GM18858 (cell line): ENCODE measurements around the gene OR8G5.
"Not testable (repeated sequence)": the region's sequence is repeated elsewhere in the genome, so short reads cannot be mapped to it uniquely, and the experiment has no call there.

Experiments
- ATAC-seq: cut with Tn5 transposase; IDR thresholded peaks from one replicate; pipeline ENCODE4 v1.9.1; 2021; ENCODE audit not compliant: unreplicated experiment

The OR8G5 gene

GRCh38 chr11:124256076-124256475 lies at the start of gene OR8G5:
OR8G5 (plus strand) TSS chr11:124256376; CDS start chr11:124264932, 8,556 bp downstream.
- no peak for ATAC-seq

GRCh38 chr11:124207102-124207792 lies 48.9 kb upstream of the OR8G5 start:
- no peak for ATAC-seq

DNA sequence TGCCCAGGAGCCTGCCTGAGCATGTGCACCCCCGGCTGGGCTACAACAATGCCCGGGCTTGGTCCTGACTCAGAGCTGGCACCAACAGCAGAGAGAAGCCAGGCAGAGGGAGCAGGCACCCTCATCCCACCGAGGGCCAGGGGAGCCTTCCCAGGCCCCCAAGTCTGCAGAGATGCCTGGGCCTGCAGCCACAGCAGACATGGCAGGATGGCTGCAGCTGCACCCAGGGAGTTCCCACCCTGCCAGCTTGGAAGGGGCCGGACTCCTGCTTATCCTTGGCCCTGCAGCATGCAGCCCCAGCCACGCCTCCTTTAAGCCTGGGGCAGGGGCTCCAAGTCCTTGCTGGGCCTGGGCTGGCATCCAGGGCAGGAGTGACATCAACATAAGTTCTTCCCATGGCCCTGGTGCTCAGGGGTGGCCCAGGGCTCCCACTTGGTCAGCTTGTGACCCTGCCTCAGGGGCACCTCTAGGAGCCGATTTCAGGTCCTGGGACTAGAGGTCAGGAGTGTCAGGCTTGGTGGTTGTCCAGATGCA lies 46.3 kb upstream of the OR8G5 start:
- ATAC-seq, result no peak

DNA sequence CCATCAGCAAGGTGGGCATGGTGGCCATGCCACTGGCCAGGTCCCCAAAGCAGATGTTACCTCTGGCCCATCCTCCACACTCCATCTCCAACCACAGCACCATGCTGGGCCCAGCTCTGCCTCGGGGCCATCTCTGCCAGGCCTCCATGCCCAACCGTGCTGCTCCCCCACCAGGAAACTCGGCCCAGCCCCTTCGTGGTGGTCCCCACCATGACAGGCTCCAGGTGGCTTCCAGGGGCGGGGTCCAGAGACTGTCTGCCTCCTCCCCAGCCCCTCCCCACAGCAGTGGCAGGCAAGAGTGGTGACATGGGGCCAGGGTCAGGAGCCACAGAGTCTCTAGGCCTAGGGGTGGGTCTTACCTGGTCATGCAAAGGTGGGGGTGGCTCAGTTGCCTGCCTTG lies 45.8 kb upstream of the OR8G5 start:
- ATAC-seq, result no peak

GRCh38 chr11:124211321-124211720 lies 44.9 kb upstream of the OR8G5 start:
- ATAC-seq, result no peak

DNA sequence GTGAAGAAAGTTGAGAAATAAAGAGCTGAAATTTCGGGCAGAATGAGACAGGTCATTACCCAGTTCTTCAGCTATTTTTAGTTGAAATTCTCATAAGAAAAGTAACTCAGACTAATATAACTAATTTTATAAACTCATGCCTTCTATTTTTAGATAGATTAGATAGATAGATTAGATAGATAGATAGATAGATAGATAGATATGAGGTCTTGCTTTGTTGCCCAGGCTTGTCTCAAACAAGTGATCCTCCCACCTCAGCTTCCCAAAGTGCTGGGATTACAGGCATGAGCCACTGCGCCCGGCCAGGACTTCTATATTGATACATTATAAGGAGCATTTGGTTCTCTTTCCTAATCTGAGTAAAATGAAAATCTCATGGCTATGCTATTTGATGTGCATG lies 42.1 kb upstream of the OR8G5 start:
- ATAC-seq, result no peak

DNA sequence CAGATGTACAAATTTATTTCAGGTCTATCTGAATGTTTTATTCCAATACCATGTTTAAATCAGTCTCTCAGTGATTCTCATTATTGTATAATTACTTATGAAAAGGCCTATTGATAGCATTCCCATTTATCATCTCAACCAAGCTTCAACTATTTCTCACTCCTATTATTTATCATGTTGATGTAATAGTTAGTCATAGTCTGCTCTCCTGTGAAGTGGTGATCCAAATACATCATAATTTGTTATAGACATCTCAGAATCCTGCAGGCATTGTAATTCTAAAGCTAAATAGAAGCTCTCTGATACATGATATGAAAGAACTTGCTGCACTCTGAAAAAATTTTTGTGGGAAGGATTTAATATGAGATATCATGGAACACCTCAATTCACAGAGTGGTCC lies 37.0 kb upstream of the OR8G5 start:
- no peak for ATAC-seq

DNA sequence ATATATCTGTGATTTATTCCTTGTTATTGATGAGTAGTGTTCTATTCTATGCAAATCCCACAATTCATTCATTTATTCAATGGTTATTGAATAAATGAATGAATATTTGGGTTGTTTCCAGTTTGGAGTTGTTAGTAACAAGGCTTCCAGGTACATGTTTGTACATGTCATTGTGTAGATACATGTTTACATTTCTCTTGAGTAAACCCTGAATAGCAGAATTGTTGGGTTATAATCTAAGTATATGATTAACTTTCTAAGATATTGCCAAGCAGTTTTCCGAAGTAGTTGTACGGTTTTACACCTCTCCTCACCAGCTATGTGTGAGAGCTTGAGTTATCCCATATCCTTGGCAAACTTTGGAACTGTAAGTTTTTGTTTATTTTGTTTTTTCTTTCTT lies 33.8 kb upstream of the OR8G5 start:
- no peak for ATAC-seq

- ATAC-seq, result not testable (repeated sequence)
Observed at GRCh38 chr11:124224618-124225423, 31.4 kb upstream of the OR8G5 start.

DNA sequence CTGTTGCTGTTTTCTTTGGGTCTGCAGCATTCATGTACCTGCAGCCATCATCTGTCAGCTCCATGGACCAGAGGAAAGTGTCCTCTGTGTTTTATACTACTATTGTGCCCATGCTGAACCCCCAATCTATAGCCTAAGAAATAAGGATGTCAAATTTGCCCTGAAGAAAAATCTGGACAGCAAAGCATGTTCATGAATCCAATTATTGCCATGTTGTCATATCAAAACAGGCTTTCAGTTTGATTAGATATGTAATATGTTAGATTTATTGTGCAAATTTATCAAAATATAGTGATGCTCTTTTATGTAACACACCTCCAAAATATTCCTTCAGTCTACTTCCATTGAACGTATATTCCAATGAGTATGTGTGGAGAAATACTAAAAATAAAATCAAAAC lies 30.7 kb upstream of the OR8G5 start:
- ATAC-seq, result no peak

DNA sequence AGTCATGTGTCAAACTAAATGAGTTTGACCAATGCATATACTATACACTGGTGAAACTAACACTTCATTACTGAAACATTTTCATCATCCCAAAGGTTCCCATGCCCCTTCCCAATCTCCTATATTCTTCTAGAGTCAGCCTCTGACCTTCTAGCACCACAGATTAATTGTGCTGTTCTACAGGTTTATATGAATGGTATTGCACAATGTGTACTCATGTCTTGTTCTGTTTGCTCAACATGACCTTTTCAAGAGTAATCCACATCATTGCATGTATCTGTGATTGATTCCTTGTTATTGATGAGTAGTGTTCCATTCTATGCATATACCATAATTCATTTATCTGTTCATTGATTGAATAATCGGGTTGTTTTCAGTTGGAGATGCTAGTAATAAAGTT lies 22.8 kb upstream of the OR8G5 start:
- ATAC-seq, result no peak

GRCh38 chr11:124238512-124238911 lies 17.7 kb upstream of the OR8G5 start:
- no peak for ATAC-seq

DNA sequence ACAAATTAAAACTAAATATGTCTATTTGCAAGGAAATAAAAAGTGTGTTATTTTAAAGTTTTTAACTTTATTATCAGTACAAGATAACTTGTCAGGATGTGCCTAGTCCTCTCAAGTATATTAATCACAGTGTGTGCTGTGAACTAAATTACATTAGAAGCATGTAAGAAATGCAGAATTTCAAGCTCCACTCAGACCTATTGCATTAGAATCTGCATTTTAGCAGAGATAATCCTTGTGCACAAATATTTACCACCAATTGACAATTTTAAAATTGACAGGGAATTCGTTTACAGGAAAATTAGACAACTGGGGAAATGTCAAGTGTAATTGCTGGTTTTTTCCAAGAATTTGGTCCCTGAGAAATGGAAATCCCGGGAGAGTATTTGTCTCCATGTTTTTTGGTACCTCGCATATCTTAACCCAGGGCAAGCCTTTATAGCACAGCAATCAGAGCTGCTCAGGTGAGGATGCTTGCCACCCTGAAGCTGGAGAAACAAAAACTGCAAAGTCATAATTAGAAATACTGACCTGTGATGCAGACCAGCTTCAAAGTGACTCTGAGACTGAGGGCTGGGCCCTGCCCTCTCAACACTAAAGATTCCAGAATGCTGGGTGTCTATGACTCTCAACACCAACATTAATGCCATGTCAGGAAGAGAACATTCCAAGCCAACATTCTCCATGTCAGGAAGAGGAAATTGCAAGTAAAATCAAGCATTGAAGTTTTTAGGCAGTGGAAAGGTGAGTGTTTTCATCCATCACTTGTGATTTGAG lies 15.4 kb upstream of the OR8G5 start, which contains the start of gene OR8G1:
TSS of gene OR8G1 (plus strand) at position 475 of the 777 bp plus-strand sequence. CDS start 8,581 bp downstream, outside the sequence.
- ATAC-seq, result no peak

- not testable (repeated sequence) for ATAC-seq
Observed at GRCh38 chr11:124249869-124250268, 6.3 kb upstream of the OR8G5 start.

- ATAC-seq, result not testable (repeated sequence)
Observed at GRCh38 chr11:124265041-124265440, 8.9 kb downstream of the OR8G5 start.

GRCh38 chr11:124270886-124271285 lies 14.7 kb downstream of the OR8G5 start:
- not testable (repeated sequence) for ATAC-seq

DNA sequence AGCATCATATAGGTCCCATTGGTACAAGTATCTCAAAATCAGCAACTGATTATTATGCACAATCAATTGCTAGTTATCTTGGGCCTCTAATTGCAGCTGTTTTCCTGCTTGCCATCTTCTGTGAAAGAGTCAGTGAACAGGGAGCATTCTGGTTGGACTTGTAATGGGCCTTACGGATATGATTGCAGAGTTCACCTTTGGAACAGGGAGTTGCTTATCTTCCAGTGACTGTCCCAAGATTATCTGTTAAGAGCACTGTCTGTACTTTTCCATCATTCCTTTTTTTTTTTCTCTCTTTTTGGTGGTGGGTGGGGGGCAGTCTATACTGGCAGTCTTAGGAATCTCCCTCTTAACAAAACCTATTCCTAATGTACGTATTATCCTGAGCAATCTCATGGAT lies 17.8 kb downstream of the OR8G5 start:
- no peak for ATAC-seq

- ATAC-seq, result no peak
Observed at GRCh38 chr11:124276081-124276480, 19.9 kb downstream of the OR8G5 start.

GRCh38 chr11:124277207-124277606 lies 21.0 kb downstream of the OR8G5 start:
- ATAC-seq, result no peak

- no peak for ATAC-seq
Observed at GRCh38 chr11:124277804-124278203, 21.6 kb downstream of the OR8G5 start.

DNA sequence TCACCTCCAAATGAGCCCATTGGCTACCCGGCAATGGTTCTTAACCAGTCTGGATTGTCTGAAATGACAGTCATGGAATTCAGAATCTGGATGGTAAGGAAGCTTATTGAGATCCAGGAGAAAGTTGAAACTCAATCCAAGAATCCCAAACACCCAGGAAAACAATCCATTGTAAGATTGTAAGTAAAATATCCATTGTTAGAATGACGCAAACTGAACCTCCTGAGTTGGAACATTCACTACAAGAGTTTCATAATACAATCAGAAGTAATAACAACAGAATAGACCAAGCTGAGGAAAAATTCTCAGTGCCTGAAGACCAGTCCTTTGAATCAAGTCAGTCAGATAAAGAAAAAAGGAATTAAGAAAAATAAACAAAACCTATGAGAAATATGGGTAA lies 22.1 kb downstream of the OR8G5 start:
- no peak for ATAC-seq
